ENCODE data around the gene CDK12.

CDK12 gene

DNA sequence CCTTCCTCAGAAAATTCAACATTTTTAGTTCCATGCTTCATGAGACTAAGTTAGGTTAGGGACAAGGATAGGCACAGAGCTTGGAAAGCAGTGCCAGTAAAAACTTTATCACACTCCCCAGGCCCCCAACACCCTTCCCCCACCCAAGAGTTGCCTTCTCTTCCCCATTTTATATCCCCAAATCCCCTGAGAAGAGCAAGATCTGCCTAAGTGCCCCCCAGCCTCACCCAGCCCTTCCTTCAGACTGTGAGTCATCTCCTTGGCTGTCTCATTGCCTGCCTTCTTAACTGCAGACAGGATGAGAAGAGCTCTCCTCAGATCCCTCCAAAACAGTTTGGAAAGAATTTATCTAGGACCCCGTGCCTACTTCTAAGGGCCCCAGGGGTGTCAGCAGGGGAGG is 90.6 kb downstream of the CDK12 start:
- DNase-seq: no peak

DNA sequence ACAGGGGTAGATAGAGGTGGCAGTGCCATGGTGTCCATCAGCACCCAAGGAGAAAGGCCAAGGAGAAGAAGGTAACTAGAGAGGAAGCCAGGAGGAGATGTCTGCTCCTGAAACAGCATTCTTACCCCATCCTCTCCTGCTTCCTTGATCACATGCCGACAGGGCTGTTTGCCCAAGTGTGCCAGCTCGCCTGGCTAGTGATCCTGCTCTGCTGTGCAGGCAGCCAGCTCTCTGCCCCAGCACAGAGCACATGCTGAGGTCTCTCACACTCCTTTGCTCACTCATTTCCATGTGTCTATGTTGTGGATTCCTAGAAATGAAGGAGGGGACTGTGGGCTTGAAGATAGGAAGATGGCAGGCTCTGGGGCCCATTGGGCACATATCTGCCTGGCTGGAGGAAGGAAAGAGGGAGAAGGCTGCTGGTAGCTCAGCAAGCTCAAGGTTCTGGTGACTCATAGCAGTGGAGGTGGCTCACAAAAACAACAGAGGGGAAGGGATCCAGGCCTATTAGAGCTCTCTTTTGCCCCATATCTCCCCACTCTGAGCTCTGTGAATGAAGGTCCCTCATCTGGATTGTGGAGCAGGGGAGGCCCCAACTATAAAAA is 92.2 kb downstream of the CDK12 start:
- DNase-seq: no peak

DNA sequence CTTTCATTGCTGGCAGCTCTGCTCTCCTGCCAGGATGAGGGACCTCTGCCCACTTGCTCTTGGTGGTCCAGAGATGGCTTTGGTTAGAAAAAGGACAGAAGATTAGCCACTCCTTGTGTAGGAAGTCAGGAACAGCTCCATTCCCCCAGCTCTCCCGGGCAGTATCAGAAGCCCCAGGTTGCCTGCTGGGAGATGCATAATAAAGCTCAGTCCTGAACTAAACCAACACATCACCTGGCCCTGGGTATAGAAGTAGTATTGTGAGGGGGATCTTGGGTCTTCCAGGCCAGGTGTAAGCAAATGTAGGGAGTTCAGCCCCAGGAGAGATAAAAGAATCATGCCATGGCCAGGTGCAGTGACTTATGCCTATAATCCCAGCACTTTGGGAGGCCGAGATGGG is 94.1 kb downstream of the CDK12 start:
- no peak for DNase-seq

DNA sequence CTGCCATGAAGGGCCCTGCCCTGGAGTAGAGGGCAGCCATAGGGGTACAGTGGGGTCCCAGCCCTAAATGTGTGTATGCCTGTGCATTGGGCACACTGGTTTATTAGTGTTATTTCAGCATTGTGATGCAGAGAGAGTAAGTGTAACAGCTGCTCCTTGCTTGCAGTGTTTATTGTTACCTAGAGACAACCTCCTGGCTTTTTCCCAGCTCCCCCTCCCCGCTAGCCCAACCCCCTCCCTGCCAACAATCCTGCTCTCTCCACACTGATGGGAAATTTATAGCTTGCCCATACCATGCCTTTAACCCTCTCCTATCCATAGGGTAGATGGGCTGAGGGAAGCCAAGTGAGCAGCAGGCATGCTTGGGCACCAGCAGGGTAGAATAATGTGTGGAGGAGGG is 95.1 kb downstream of the CDK12 start:
- DNase-seq: no peak

DNA sequence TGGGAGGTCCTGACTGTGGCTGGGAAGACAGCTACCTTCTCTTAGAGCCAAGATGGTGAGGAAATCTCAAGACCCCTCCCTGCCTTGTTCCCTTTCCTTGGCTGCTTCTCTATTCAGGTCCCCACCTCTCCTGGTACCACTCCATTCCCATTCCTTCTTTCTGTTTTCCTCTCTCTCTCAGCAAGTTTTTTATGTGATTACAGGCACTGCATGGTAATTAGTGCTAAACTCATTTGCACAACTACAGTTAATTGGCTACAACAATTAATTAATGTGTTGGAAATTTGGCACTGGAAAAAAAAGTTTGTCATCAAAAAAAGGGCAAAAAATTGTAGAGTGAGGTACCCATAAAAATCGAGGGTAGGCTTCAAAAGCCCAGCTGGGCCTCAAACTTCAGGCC is 101.1 kb downstream of the CDK12 start:
- no peak for DNase-seq

DNA sequence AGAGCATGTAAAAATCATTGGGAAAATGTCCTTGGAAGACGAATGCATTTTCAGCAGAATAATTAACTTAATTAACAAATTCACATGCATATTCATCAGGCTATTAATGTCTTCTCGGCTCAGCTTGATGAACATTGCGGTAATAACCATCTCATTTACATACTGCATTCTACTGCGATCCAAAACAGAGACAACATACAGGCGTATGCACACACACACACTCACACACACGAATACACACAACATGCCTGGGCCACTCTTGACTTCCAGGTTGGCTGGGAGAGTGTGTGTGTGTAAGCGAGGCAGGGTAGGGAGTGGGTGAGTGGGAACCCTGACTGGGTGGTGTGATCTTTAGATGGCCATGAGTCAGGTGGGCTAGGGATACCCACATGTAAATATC is 101.7 kb downstream of the CDK12 start:
- DNase-seq: no peak

DNA sequence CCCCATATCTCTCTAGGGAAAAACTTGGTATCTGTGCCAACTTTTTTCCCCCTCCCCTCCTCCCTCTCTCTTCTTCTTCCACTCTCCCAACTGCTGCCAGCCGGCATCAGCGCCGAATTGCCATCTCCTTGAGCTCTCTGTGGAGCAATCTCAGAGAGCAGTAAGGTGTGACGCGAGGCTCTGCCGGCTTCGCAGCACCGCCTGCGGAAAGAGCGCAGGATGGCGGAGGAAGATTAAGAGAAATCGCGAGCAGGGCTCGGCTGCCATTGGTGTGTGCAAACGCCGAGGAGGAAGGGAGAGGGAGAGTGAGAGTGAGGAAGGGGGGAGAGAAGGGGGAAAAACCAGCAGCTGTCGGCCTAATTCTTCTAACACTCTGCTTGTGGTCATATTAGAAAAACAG is 102.2 kb downstream of the CDK12 start:
- no peak for DNase-seq

DNA sequence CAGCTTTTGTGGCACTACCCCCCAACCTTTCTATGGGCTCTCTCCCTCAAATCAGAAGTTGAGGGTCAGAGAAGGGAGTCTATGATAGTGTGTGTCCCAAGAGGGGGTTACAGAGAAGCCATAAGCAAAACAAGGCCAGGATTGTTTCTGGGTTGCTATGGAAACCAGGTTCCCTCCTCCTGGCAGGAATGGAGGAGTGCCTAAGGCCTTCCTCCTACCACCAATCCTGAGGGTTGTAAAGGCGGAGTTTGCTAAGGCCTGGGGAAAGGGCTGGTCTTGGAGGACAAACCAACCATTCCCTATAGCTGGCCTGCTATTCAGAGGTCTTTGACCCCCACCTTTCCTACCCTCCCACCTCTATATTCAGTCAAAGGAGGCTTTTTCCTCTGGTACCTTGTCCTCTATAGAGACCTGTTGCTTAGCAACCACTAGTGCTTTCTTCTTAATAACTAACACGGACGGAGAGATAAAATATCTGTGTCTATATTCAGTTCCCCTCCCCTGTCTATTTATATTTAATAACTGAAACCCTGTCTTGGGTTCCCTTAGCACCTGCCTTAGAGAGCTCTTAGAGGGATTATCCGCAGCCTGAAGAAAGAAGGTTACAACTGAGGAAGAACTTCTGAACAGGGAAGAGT is 103.0 kb downstream of the CDK12 start:
- no peak for DNase-seq

DNA sequence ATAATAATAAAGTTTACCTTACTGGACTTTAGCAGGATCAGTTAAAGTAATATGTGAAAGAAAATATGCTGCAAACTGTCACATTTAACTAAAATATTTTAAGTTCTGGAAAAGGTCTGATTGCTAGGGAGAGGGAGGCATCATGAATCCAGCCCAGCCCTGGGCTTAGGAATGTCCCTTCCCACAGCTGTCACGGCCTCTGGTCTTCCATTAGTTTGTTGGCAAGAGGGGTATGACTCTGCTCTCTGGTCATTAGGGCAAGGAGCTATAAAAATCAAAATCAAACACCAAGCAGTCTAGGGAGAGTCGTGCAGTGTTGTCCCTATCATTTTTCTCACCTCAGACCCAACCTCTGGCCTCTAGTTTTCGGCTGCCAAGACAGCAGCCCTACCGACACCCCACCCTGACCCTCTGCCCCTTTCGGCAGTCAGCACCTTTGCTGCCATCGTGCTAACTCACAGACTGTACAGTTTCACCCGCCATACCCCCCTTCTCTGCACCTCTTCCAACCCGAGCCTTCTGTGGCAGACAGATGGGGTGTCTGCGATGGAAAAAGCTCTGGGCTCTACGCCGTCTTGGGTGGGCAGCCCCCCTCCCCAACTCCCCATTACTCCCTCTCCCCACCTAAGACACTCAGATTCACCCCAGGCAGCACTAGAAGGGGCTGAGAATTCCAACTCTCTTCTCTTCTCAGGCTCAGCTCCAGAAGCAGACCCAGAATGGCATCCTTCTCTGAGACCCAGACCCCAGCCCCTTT is 105.0 kb downstream of the CDK12 start:
- no peak for DNase-seq

DNA sequence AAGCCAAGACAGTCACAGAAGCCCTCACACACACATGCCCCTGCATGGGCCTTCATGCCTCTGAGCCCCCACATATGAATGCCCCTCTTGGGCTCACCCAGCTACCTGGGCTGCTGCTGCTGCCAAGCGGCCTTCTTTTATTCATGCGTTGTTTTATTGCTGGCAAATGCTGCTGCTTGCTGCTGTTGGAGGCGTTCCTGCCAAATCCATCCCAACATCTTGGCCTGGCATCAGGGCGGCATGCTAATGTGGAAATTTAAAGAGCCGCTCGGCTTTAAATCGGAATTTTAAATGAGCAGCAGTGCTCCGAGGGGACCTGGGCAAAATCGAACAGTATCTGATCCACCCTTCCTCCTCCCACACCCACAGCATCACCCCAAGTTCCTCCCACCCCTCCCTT is 107.4 kb downstream of the CDK12 start:
- DNase-seq: no peak

DNA sequence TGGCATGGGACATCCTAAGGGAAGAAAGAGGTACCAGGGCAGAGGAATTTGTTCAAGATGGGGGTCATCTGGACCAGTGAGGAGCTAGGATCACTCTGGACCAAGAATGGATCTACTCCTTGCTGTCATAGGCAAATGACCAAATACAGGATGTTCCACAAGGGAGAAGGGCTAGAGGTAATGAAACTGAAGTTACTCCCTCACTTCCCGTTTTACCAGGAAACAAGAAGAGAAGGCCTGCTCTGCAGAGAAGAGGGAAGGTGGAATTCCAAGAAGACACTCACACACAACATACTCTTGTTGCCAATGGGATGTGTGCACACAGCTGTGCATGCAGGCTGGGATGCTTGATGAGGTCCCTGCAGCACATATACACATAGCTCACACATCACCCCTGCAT is 107.8 kb downstream of the CDK12 start:
- no peak for DNase-seq

DNA sequence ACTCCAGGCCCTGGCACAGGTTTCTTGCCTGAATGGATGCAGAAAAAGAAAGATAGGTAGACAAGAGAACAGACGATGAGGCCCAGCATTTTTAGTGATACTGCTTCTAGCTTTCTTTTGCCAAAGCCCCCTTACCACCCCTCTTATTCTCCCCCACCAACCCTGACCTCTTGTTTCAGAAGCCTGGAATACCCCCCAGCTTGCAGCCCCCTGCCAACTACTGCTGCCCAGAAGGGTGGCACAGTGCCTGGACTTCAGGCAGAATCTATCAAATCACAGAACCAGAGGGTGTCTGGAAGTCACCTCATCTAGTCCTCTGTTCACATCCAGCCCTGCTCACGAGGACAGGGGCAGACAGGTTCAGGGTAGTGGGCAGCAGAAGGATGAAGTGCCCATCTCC is 110.8 kb downstream of the CDK12 start:
- DNase-seq: no peak

DNA sequence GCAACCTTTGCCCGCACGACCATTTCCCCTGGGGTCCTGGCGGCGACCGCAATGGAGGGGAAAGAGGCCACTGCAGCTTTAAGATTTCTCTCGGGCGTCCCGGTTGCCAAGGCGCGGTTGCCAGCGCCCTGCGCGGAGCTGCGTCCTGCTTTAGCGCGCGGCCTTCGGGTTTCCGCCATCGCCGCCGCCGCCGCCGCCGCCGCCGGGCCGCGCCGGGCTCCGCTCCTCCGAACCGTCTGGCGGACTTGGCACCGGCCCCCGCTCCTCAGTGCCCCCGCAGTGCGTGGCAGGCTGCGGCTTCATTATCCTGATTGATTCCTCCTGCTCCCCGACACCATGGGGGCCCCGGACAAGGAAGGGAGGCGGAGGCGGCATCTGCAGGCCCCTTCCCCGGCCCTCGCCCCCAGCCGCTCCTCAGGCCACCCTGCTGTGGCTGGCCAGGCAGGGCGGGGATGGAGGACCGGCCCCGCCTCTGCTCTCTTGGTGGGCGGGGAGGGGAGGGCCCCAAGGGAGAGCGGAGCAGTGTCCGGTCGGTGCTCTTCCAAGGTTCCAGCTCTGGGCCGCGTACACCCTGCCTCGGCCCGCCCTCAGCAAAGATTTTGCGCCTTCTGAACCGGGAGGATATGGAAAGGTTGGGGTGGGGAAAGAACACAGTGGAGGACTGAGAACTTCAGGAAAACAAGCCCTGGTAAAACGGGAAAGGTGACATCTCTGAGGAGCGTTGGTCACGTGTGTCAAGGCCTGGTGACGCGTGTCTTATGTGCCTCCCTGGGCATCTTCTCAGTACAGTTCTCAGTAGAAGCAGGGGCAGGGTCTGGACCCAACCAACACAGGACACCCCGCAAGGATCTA is 112.4 kb downstream of the CDK12 start:
- no peak for DNase-seq

DNA sequence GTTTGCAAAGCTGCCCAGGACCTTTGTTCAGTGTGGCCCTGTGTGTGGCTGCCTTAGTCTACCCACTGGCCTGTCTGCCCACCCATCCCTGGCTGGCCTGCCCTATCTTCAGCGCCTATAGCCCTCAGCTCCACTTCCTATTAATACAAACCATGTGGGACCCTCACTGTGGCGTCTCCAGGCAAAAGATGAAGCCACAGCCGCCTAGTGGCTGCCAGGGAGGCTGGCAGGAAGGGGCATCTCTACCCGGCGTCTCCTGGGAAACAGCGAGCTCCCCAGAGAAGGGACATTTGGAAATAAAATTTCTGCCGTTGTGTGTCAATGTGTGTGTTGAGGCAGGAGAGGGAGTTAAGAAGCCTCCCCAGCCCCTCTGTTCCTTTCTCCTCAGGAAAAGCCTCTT is 114.9 kb downstream of the CDK12 start:
- DNase-seq: no peak

DNA sequence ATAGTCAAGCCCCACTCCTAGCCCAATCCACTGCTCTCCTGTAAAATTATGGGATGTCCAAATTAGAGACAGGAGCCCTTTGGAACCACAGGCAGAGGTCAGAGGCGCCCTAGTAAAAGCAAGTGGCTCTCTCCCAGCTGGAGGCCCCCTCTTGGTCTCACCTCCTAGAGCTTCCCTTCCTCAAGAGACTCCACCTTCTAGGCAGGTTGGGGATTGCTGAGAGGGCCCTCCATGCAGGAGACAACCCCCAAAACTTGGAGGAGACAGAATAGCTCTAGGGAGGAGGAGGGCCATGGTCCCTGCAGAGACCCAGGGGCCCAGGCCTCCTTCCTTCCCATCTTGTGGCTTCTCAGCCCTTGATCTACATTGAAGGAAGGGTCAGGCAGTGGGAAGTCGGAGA is 117.0 kb downstream of the CDK12 start:
- no peak for DNase-seq

DNA sequence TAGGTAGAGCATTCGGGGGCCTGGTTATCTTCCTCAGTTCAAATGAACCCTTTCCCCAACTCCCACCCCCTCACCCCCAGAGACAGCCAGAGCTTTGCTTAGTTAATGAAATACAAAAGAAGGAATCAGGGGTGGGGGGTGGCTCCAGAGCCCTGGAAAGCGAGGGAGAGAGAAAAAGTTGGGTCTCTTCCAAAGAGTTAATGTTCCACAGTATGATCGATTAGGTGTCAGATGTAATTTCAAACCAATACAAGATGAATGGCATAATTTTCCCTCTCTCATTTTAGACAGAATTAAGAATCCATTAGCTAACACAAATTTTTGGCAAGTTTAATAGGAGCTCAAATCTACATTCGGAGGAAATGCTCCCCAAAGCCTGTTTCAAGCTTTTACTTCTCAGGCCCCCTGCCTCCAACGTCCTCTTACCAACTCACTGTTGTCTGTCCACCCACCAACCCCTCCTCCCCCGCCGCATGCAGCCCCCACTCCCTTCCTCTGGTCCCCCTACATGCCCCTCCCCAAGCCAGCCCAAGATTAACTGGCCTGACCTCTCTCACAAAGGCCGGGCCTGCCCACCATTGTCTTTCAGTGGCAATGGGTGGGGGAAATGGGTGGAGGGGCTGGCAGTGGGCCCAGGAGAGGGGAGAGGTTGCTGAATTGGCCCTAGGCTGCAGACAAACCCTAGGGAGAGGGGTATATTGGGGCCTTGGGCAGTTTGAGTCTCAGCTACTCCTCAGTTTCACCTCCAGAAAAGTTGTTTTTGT is 118.2 kb downstream of the CDK12 start:
- no peak for DNase-seq

DNA sequence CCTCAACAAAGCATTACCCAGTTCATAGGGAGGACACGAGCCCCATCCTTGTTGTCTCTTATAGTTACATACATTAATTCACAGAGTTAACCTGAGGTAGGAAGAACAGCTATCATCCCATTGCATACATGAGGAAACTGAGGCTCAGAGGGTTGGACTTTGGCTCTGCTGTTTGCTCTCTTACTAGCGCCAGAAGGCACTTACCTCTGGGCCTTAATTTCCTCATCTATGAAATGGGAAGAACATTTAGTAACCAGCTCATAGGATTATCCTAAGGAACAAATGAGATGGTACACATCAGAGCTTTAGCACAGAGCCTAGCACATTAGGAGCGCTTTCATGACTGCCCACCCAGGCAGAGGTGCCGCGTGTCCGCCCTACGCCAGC is 118.8 kb downstream of the CDK12 start:
- DNase-seq: no peak

DNA sequence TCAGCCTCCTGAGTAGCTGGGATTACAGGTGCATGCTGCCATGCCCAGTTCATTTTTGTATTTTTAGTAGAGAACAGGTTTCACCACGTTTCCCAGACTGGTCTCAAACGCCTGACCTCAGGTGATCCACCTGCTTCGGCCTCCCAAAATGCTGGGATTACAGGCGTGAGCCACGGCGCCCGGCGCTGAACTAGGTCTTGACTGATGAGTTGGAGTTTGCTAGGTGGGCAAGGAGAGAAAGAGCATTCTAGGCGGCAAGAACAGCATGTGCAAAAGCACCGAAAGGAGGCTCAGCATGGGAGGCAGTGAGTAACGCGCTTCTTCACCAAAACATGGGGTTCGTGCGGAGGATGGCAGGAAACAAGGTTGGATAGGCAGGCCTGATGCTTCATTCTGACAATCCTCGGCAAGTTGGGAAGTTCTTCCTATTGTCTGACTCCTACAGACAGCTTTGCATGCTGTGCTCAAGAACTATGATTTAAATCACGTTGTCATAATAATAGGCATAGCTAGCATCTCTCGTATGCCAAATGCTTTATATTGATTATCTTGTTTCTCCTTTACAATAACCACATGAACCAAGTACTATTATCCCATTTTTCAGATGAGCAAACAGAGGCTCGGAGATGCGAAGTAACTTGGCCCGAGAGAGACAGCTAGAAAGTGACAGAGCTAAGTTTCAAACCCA is 119.9 kb downstream of the CDK12 start:
- DNase-seq: no peak

DNA sequence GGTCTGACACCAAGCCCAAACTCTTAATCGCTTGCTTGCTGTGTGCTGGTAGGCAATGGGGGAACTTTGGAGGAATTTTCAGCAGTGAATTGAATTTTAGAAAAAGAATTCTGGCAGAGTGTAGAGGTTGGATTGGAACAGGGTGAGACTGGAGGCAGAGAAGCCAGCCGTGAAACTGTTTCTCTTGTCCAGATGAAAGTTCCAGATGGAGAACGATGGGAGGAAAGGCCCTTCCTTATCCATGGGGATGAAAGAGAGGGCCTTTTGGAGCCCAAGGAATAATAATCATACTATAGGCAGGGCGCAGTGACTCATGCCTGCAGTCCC is 120.4 kb downstream of the CDK12 start:
- DNase-seq: no peak

DNA sequence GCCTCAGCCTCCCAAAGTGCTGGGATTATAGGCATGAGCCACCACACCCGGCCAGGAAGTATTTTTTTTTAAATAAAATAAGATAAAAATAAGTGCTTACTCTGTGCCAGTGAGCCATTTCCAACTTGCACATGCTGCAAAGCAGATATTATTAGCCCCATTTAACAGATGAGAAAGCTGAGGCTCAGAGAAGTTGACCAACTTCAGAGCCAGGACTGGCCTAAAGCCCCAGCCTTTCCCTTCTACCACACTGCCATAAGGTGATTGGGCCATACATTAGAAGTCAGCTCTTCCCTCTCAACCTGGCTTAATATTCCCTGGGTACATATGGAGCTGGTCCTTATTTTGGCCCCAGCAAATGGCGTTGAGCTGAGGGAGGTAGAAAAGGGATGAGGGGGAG is 121.4 kb downstream of the CDK12 start:
- no peak for DNase-seq
